SU-DHL-6 (cell line): ENCODE results near the gene CRAMP1.
A peak's percentile ranks its signal among the peaks of the same experiment; 100 is the strongest.

Experiments
- H2AFZ ChIP-seq: fragments of 200-600 bp; sonication (generic); 2 replicates; pipeline ENCODE4 v1.6.1; 2014; ENCODE audit warnings: low read depth, mild to moderate bottlenecking, moderate library complexity, mixed read lengths, antibody characterized with exemption, low read length; ENCODE audit not compliant: severe bottlenecking
- H3F3A ChIP-seq: fragments of 200-600 bp; shearing (Covaris generic); 2 replicates; pipeline ENCODE4 v1.6.0; 2016; ENCODE audit warnings: antibody characterized with exemption, mild to moderate bottlenecking; ENCODE audit not compliant: insufficient read depth
- H3K27ac ChIP-seq: fragments of 200-600 bp; sonication (generic); 2 replicates; pipeline ENCODE4 v1.5.1; 2016; ENCODE audit warnings: low read depth, mild to moderate bottlenecking, low read length, moderate library complexity, mixed read lengths
- H3K27me3 ChIP-seq: fragments of 200-600 bp; sonication (generic), shearing (Covaris generic); 2 replicates; pipeline ENCODE4 v1.6.0; 2014; ENCODE audit warnings: mild to moderate bottlenecking, low read length
- H3K36me3 ChIP-seq: fragments of 200-600 bp; sonication (generic); 2 replicates; pipeline ENCODE4 v1.6.1; 2014; ENCODE audit warnings: mild to moderate bottlenecking, low read length, mixed read lengths
- H3K4me2 ChIP-seq: fragments of 300-600, 200-600 bp; shearing (Covaris generic), sonication (generic); 2 replicates; pipeline ENCODE4 v1.6.0; 2014; ENCODE audit warnings: low read length, low read depth, mild to moderate bottlenecking; ENCODE audit not compliant: poor library complexity, severe bottlenecking
- H3K4me3 ChIP-seq: fragments of 200-600 bp; sonication (generic); 2 replicates; pipeline ENCODE4 v1.5.1; 2014; ENCODE audit warnings: antibody characterized with exemption, low read length, mild to moderate bottlenecking, mixed read lengths; ENCODE audit not compliant: insufficient read depth, poor library complexity, severe bottlenecking
- H3K79me2 ChIP-seq: fragments of 200-600 bp; sonication (generic); 2 replicates; pipeline ENCODE4 v1.6.1; 2014; ENCODE audit warnings: mild to moderate bottlenecking, low read length, moderate library complexity; ENCODE audit not compliant: insufficient read depth
- H3K9ac ChIP-seq: fragments of 200-600 bp; sonication (generic); 2 replicates; pipeline ENCODE4 v1.7.0; 2014; ENCODE audit warnings: mild to moderate bottlenecking, low read length
- H3K9me2 ChIP-seq: fragments of 200-600 bp; sonication (generic); replicated peaks from 2 replicates; pipeline ENCODE4 v1.6.1; 2014; ENCODE audit warnings: low read length; ENCODE audit not compliant: insufficient read depth
- H3K9me3 ChIP-seq: fragments of 200-600 bp; sonication (generic); 2 replicates; pipeline ENCODE4 v1.6.1; 2014; ENCODE audit warnings: low read length, mixed read lengths; ENCODE audit not compliant: insufficient read depth
- H4K20me1 ChIP-seq: fragments of 200-600 bp; sonication (generic); 2 replicates; pipeline ENCODE4 v1.6.1; 2014; ENCODE audit warnings: low read depth, mild to moderate bottlenecking, antibody characterized with exemption, low read length, moderate library complexity, mixed read lengths
- EZH2phosphoT487 ChIP-seq: fragments of 200-600 bp; sonication (generic), shearing (Covaris generic); conservative IDR thresholded peaks from 2 replicates; pipeline ENCODE4 v1.6.1; 2018; ENCODE audit warnings: mild to moderate bottlenecking, antibody characterized with exemption, low read length, moderate library complexity, mixed read lengths
- TF ChIP-seq, protein P1 (sequence below): fragments of 200-600 bp; sonication (generic); IDR thresholded peaks from one replicate; pipeline ENCODE4 v1.5.1; 2017; ENCODE audit warnings: antibody characterized with exemption, mild to moderate bottlenecking, low read length, moderate library complexity; ENCODE audit not compliant: insufficient read depth, poor library complexity, severe bottlenecking

The CRAMP1 gene

GRCh38 chr16:1708083-1708767, 96.1 kb downstream of the CRAMP1 start:
- no peaks in the 10 kb centered on the region for H3K36me3 ChIP-seq
- H3K79me2 ChIP-seq = peaks cover 57% of the 10 kb centered on the region
- H2AFZ ChIP-seq = no peak overlapping the region
- no peaks in the 10 kb centered on the region for H4K20me1 ChIP-seq
- H3F3A ChIP-seq = peaks cover 13% of the 10 kb centered on the region
- no peaks in the 10 kb centered on the region for H3K9me2 ChIP-seq
- H3K4me2 ChIP-seq = peak overlapping the region; percentile 76
- H3K27me3 ChIP-seq = no peaks in the 10 kb centered on the region
- TF ChIP-seq, protein P1, sequence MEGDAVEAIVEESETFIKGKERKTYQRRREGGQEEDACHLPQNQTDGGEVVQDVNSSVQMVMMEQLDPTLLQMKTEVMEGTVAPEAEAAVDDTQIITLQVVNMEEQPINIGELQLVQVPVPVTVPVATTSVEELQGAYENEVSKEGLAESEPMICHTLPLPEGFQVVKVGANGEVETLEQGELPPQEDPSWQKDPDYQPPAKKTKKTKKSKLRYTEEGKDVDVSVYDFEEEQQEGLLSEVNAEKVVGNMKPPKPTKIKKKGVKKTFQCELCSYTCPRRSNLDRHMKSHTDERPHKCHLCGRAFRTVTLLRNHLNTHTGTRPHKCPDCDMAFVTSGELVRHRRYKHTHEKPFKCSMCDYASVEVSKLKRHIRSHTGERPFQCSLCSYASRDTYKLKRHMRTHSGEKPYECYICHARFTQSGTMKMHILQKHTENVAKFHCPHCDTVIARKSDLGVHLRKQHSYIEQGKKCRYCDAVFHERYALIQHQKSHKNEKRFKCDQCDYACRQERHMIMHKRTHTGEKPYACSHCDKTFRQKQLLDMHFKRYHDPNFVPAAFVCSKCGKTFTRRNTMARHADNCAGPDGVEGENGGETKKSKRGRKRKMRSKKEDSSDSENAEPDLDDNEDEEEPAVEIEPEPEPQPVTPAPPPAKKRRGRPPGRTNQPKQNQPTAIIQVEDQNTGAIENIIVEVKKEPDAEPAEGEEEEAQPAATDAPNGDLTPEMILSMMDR = no peak
- no peak for TF ChIP-seq EZH2phosphoT487
- H3K27ac ChIP-seq = no peak overlapping the region
- H3K4me3 ChIP-seq = no peak overlapping the region
- no peaks in the 10 kb centered on the region for H3K9me3 ChIP-seq
- H3K9ac ChIP-seq = 0 out of 2 replicates have a peak overlapping the region, but pooled peaks have one; percentile 78

DNA sequence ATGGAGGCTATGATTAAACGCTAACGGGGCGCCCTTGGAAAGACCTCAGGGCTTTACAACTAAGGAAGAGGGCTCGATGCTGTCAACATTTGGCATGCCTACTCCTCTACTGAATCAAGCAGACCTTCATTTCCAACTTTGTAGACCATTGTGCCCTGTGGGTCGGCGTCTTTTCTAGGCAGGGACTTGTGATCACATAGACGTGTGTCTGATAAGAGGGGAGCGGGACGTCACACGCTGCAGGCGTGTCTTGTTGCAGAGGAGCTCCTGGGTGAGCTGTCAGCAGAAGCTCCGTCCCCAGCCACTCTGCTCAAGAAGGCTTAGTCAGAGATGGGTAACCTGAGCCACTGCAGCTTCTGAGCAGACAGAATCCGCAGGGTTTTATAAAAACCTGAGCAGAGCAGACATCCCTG, 96.6 kb downstream of the CRAMP1 start:
- Histone ChIP-seq H3K4me2 (no peak overlapping the region), H2AFZ (no peak overlapping the region), H3F3A (peaks cover 16% of the 10 kb centered on the region), H3K4me3 (no peak overlapping the region), H3K27ac (no peak overlapping the region), H3K9me2 (no peaks in the 10 kb centered on the region), H3K79me2 (peaks cover 60% of the 10 kb centered on the region), H3K9me3 (no peaks in the 10 kb centered on the region), H3K9ac (no peak overlapping the region), H3K36me3 (no peaks in the 10 kb centered on the region), H4K20me1 (no peaks in the 10 kb centered on the region), H3K27me3 (no peaks in the 10 kb centered on the region)
- TF ChIP-seq, protein P1 = no peak
- no peak for TF ChIP-seq EZH2phosphoT487

- no peaks in the 10 kb centered on the region for H3K27me3 ChIP-seq
- H3K27ac ChIP-seq = no peak overlapping the region
- no peak overlapping the region for H2AFZ ChIP-seq
- H3K36me3 ChIP-seq = no peaks in the 10 kb centered on the region
- no peaks in the 10 kb centered on the region for H3K9me3 ChIP-seq
- H3K79me2 ChIP-seq = peaks cover 65% of the 10 kb centered on the region
- no peak overlapping the region for H3K4me3 ChIP-seq
- H3K9me2 ChIP-seq = no peaks in the 10 kb centered on the region
- no peaks in the 10 kb centered on the region for H4K20me1 ChIP-seq
- TF ChIP-seq EZH2phosphoT487 = no peak
- TF ChIP-seq, protein P1 = no peak
- H3F3A ChIP-seq = peaks cover 17% of the 10 kb centered on the region
- no peak overlapping the region for H3K9ac ChIP-seq
- no peak overlapping the region for H3K4me2 ChIP-seq
Measured at GRCh38 chr16:1709356-1709755, 97.2 kb downstream of the CRAMP1 start.
